NCI-H1694 (cell line): ENCODE measurements around the gene SYCN.
"Not testable (repeated sequence)": the region's sequence is repeated elsewhere in the genome, so short reads cannot be mapped to it uniquely, and the experiment has no call there.

Source experiments
- DNase-seq: peaks from one replicate; lab custom pipeline; 2025; lab: John Stamatoyannopoulos, UW

The SYCN gene, protein sequence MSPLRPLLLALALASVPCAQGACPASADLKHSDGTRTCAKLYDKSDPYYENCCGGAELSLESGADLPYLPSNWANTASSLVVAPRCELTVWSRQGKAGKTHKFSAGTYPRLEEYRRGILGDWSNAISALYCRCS

DNA sequence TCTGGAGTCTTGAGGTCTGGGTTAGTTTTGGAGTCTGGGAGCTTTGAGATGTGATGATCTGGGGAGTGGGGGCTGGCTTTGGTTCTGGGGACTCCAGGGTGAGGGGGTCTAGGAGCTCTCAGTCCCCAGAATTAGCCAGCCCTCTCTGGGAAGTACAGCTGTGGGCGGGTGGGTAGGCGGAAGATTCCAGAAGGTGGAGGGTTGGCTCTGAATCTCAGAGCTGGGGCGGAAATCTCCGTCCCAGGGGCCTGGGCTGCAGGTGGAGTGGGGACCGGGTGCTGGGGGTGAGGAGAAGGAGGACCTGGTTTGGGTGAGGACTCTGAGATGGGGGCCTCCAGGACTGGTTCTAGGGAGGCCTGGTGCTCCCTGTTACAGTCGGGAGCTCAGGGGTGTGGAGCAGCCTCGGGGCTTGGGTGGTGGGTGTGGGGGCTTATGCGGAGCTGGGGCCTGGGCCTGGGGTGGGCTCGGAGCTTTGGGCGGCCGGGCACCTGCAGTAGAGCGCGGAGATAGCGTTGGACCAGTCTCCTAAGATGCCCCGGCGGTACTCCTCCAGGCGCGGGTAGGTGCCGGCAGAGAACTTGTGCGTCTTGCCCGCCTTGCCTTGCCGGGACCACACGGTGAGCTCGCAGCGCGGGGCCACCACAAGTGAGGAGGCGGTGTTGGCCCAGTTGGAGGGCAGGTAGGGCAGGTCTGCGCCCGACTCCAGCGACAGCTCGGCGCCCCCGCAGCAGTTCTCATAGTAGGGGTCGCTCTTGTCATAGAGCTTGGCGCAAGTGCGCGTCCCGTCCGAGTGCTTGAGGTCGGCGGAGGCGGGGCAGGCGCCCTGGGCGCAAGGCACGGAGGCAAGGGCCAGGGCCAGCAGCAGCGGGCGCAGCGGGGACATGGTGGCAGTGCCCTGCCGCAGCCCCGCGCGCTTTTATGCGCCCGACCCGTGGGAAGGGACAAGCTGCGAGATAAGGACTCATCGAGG is at the start of gene SYCN:
SYCN (minus strand) TSS at position 892 of the 970 bp plus-strand sequence; CDS start at position 883, 9 bp downstream.
- no peak for DNase-seq

DNA sequence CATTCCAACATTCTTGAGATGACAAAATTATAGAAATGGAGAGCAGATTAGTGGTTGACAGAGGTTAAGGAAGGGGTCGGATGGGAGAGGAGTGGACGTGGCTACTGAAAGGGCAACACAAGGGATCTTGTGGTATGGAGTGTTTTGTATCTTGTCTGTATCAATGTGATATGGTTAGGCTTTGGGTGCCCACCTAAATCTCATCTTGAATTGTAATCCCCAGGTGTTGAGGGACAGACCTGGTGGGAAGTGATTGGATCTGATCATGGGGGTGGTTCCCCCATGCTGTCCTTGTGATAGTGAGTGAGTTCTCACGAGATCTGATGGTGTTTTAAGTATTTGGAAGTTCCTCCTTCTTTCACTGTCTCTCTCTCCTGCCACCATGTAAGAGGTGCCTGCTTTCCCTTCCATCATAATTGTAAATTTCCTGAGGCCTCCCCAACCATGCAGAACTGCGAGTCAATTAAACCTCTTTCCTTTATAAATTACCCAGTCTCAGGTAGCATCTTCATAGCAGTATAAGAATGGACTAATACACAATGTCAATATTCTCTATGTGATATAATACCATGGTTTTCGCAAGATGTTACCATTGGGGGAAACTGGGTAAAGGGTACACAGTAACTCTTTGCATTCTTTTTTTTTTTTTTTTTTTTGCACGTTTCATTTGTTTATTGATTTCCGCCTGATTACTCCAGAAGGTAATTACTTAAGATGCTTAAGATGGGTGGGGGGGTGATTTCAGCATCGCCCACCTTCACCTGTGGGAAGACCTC is 49.5 kb upstream of the SYCN start:
- no peak for DNase-seq

DNA sequence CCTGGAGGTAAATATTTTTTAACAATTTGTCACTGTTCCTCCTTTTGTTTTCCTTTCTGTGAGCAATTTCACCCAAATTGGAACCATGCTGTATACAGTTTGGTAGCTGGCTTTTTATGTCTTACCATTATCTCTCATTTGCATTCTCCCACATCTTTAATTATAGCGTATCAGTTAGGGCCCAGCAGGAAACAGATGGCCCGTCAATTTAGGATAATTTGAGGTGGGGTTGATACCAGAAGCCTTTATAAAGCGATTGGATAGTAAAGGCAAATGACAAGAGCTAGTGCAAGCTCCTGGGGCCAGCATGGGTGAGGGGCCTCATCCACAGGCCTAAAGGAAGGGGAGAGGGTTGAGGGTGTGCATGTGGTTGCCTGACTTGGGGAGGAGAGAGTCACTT is 48.4 kb upstream of the SYCN start:
- no peak for DNase-seq

DNA sequence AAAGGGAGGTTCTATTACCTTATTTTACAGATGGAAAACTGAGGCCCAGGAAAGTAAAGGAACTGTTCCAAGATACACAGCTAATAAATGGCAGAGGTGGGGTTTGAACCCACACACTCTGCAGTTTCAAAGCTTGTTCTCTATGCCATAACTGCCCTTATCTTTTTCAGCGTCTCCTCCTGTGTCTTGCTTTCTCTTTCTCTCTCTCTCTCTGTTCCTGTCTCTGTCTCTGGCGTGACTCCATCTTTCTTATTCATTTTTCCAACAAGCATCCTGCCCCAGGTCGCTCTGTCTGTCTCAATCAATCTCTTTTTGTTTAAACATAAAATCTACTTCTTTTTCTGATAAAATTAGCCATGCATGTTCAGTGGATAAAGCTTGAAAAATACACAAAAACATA is 47.8 kb upstream of the SYCN start:
- no peak for DNase-seq

DNA sequence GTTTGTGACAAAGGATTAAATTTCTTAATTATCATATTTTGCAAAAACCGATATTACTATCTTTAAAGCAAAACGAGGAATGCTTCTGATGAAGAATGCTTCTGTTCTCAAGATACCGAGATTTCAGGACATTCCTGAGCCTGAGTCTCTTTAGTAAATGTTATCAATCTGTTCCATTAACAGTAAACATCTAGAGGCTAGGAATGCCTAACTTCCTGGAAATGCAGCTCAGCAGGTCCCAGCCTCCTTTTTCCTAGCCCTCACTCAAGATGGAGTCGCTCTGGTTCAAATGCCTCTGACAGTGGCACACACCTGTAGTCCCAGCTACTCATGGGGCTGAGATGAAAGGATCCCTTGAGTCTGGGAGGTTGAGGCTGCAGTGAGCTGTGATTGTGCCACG is 47.0 kb upstream of the SYCN start:
- DNase-seq: no peak

DNA sequence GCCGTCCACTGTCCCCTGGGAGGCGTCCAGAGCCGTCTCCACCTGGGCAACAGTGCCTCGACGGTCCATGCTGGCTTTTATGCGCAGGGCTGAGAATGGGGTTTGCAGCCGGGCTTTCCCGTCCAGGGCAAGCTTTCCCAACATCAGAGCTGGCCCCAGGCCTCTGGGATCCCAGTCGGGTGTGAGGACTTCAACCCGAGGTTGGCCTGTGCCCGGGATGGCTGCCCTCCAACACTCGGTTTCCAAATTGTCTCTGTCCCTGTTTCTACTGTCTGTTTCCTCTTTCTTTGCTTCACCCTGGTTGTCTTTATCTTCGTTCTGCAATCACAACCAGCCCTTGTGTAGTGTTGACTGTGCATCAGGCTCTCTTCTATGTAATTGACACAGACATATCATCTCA is 44.7 kb upstream of the SYCN start, which contains the start of gene IFNL4:
IFNL4 (minus strand) TSS at position 51 of the 400 bp plus-strand sequence.
- DNase-seq: no peak

DNA sequence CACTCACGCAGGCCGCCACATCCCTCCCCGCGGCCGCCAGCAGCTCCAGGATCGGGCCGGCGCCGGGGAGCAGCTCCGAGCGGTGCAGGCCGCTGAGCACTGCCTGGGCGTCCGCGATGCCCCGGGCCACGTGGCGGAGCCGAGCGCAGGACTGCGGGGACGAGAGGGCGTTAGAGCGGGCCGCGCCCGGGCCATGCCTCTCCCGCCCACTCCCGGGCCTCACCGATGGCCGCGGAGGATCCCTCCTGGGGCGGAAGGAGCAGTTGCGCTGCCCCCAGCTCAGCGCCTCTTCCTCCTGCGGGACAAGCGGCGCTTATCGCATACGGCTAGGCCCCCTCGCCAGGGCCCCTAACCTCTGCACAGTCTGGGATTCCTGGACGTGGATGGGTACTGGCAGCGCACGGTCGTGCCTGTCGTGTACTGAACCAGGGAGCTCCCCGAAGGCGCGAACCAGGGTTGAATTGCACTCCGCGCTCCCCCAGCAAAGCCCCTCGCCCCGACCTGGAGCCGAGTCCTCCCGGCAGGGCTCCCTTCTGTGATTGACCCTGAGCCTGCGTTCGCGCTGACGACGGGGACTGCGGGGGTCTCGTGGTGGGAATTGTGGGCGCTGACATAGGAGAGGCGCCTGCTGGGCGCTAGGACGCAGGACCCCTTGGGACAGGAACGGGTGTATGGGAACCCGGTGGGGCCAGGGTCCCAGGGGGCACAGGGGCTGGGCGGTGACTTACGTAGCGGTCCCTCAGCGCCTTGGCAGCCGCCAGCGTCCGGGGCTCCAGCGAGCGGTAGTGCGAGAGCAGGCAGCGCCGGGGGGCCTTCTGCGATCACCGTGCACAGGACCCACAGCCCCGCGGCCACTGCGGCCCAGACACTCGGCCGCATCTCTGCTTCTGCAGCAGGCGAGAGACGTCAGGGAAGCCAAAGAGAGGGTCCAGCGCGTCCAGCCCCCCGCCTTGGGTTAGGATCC is 43.9 kb upstream of the SYCN start:
- DNase-seq: no peak

DNA sequence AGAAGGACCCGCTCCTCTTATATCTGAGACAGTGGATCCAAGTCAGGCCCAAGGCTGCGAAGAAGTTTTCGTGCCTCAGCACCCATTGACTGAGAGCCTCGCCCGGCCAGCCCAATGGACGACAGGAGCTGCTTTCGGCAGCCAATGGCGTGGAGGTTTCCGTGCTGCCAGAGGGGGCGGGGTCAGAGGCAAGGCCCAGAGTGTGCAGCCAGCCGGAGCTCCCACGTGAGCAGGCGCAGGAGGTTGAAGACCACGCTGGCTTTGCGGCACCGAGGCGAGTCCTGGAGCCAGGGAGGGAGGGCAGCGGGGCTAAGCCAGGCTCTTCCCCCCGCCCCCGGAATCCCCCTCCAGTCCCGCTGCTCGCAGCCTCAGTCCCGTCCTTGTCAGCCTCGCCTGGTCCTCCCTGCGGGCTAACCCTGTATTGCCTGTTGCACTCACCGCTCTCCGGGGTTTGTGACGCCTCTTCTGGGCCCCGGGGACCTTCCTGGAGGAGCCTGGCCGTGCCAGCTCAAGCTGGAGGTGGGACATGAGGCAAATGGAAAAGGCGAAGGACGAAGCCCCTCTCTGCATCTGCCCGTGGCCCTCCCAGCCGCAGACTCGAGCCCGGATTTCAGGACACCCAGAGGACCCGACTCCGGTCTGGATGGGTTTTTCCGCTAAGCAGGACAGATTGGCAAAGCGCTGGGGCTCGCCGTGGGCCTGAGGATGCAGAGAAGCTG is 43.0 kb upstream of the SYCN start:
- DNase-seq: no peak

DNA sequence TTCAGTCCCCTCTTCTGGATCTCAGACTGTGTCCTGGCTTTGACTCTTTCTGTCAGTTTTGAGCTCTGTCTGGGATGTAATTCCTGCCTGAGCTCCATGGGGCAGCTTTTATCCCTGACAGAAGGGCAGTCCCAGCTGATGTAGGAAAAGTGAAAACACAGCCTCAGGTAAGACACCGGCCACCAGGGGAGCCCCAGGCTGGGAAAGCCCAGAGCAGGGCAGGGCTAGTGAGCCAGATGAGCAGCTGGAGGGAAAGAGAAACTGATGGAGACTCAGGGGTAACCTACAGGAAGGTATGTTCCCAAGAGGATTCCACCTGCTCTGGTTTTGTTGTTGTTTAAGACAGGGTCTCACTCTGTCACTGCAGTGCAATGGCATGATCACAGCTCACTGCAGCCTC is 41.1 kb upstream of the SYCN start:
- not testable (repeated sequence) for DNase-seq

DNA sequence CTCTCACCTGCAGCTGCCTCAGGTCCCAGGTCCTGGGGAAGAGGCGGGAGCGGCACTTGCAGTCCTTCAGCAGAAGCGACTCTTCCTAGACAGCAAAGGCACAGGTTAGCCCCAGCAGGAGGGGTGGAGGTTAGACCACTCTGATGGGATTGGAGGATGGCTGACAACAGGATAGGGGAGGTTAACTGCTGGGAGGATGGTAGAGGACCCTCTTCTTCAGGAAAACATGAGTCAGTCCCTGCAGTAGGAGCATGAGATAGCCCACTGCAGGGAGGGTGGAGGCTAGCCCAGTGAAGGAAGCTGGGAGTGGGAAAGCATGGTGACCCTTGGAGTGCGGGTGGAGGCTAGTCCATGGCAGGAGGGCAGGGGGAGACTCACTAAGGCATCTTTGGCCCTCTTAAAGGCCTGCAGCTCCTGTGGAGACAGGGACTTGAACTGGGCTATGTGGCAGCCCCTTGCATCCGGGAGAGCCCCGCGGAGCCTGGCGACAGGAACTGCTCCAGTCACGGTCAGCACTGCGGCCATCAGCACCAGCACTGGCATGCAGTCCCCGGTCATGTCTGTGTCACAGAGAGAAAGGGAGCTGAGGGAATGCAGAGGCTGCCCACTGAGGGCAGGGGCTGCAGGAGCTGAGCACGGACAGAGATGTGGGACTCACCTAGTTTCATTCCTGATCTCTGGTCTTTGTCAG is 40.5 kb upstream of the SYCN start, which contains the start of gene IFNL3:
IFNL3 (minus strand) TSS at position 597 of the 691 bp plus-strand sequence; CDS start at position 558, 39 bp downstream.
- not testable (repeated sequence) for DNase-seq

DNA sequence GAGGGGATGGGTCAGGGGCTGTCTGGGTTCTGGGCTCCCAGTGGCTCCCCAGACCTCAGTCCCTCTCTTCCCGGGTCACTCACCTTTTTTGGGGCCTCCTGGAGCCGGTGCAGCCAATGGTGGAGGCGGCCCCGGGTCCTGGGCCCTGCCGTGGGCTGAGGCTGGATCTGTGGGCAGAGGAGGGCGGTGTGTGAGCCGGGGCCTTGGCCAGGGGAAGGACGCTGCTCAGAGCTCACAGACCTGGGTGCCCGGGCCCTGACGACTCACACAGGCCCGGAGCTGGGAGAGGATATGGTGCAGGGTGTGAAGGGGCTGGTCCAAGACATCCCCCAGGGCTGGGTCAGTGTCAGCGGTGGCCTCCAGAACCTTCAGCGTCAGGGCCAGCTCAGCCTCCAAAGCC is 39.7 kb upstream of the SYCN start:
- not testable (repeated sequence) for DNase-seq

DNA sequence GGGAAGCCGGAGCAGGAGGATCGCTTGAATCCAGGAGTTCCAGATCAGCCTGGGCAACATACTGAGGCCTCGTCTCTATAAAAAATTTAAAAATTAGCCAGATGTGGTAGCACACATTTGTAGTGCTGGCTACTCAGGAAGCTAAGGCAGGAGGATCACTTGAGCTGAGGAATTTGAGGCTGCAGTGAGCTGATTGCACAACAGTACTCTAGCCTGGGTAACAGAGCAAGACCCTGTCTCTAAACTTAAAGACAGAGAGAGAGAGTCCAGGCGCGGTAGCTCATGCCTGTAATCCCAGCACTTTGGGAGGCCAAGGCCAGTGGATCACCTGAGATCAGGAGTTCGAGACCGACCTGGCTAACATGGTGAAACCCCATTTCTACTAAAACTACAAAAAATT is 36.4 kb upstream of the SYCN start:
- no peak for DNase-seq

DNA sequence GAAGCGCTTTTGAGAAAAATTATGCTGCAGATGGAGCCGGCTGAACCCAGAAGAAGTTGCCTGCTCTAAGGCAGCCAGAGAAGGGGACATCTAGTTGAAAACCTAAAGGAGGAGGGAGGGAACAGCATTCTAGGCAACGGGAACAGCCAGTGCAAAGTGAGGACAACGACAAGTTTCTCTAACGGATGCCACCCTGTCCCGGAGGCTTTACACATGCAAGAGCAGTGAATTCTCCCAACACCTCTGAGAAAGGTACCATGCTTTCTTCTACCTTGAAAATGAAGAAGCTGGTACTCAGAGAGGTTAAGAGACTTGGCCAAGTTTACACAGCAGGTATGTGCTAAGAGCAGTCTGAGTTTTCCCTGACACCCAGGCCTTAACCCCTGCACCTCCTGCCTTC is 34.9 kb upstream of the SYCN start:
- DNase-seq: no peak

DNA sequence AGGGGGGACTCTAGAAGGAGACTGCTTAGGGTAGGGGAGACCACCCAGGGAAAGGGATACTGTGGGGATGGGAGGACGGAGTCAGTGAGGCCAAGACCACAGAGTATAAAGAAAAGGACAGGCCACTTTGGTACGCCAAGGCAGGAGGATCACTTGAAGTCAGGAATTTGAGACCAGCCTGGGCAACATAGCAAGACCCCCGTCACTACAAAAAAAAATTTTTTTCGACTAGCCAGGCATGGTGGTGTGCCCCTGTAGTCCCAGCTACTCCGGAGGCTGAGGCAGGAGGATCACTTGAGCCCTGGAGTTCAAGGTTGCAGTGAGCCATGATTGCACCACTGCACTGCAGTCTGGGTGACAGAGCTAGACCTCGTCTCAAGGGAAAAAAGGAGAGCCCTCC is 34.1 kb upstream of the SYCN start:
- no peak for DNase-seq

DNA sequence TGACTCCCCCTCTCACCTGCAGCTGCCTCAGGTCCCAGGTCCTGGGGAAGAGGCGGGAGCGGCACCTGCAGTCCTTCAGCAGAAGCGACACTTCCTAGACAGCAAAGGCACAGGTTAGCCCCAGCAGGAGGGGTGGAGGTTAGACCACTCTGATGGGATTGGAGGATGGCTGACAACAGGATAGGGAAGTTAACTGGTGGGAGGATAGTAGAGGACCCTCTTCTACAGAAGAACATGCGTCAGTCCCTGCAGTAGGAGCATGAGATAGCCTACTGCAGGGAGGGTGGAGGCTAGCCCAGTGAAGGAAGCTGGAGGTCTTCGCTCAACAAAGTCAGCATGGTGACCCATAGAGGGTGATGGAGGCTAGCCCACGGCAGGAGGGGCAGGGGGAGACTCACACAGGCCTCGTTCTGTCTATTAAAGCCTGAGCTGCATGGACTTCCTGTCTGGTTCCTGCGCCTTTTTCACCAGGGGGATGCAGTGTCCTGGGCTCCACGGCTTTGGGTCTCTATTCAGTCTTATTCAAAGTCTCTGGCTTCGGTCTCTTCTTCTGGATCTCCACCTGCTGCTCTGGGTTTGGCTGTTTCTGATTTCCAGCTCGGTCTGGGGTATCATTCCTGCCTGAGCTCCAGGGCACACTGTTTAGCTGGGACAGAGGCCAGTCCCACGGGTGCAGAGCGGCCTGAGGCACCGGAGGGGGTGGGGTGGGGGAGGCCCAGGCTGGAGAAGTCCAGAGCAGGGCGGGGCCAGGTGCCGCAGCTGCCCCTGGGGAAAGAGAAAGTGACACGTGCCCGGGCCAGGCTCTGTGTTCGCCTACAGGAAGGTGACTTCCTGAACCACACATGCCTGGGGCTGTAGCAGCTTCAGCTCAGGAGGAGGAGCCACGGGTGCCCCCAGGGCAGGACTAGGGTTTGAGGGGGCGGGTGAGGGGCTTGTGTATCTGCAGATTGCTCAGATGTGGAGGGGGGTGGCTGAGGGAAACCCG is 33.4 kb upstream of the SYCN start:
- DNase-seq: no peak

DNA sequence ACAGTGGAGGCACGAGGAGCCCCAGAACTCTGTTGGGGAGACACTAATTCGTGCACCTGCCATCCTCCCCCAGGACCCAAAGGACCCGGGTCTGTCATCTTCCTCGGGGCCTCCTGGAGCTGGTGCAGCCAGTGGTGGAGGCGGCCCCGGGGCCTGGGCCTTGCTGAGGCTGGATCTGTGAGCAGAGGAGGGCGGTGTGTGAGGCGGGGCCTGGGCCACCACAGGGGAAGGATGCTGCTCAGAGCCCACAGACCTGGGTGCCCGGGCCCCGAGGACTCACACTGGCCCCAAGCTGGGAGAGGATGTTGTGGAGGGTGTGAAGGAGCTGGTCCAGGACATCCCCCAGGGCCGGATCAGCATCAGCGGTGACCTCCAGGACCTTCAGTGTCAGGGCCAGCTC is 32.5 kb upstream of the SYCN start:
- no peak for DNase-seq

DNA sequence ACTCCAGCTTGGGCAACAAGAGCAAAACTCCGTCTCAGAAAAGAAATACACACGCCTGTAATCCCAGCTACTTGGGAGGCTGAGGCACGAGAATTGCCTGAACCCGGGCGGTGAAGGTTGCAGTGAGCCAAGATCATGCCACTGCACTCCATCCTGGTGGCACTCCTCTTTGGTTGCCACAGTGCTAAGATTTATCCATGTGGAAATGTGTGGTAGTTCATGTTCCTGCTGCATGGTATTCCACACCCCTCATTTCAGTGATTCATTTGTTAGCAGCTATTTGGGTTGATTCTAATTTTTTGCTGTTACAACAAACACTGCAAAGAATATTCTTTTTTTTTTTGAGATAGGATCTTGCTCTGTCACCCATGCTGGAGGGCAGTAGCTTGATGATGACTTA is 28.6 kb upstream of the SYCN start:
- DNase-seq: no peak

DNA sequence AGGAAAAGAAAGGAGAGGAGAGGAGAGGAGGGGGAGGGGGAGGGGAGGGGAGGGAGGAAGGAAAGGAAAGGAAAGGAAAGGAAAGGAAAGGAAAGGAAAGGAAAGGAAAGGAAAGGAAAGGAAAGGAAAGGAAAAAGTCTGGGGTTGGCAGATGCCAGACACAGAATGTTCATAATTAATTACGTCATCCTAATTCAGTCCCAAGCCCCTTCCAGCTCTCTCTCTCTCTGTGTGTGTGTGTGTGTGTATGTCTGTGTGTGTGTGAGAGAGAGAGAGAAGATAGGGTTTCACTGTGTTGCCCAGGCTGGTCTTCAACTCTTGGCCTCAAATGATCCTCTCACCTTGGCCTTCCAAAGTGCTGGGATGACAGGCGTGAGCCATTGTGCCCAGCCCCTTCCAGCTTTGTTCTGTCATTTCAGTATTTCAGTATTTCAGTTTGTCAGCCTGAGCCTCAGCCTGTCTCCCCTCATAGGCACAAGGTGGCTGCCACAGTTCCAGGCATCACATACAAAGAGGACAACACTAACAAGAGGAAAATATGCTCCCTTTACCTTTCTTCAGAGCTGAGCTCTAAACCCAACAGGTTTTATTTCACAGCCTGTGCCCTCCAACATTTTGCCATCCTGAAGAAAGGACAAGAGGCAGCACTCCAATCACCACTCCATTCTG is 26.2 kb upstream of the SYCN start:
- no peak for DNase-seq
